HTR-8/SVneo (cell line): ENCODE results near the gene RPL26.

ENCODE experiments used
- DNase-seq: peaks from one replicate; pipeline ENCODE4 v3.0.0; 2011; ENCODE audit warnings: low spot score, mixed read lengths; ENCODE audit not compliant: insufficient read length
- FAIRE-seq: peaks from 2 replicates; lab custom pipeline; 2011; peaks lifted over from hg19 to GRCh38; lab: Jason Lieb, UNC

RPL26 gene

DNA sequence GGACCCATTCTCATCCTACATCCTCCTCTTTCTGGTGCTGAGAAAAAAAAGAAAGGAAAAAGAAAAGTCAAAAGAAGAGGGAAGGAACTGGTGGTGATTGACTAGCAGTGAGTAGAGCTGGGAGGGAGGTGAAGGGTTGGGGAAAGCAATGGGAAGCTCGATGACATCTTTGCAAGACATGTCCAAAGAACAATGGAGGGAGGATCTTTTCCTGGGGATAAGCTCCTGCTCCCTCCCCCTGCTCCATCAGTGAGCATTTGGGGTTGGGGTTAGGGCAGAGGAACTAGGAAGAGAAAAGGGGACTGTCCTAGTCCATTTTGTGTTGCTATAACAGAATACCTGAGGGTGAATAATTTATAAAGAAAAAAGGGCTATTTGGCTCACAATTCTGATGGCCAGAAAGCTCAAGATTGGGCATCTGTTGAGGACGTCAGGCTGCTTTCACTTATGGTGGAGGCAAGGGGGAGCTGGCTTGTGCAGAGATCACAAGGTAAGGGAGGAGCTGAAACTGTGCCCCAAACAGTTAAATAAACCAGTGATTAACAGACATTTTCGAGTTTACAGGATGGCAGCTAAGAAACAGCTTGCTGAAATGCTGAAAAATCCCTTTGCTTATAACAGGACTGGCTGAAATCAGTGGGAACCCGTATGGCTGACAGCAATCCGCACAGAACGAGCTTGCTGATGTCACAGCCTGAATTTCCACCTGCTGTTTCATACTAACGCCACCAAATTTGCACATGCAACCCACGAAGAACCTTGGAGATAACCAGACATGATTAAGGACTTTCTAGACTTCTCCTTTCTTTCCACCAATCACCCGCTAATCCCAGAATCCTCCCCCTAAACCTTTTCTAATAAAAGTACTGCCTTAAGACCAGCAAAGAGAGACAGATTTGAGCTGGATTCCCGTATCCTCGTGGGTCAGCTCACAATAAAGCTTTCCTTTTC is 44.9 kb downstream of the RPL26 start:
- FAIRE-seq (peak; percentile 60), DNase-seq (no peak)

DNA sequence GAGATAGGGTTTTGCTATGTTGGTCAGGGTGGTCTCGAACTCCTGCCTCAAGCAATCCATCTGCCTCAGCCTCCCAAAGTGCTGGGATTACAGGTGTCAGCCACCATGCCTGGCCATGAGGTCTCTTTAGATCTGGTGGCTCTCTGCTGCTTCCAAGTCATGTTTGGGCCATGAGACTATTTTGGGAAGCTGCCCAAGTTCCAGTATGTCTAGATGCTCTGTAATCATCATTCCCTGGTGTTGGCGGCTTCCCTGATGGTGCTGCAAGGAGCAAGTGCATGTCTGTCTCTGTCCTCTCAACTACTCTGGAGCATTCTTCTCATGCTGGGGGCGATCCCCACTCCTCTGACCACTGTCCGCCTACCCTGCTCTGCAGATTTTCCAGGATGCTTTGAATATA is 49.7 kb downstream of the RPL26 start:
- DNase-seq (no peak), FAIRE-seq (no peak)

DNA sequence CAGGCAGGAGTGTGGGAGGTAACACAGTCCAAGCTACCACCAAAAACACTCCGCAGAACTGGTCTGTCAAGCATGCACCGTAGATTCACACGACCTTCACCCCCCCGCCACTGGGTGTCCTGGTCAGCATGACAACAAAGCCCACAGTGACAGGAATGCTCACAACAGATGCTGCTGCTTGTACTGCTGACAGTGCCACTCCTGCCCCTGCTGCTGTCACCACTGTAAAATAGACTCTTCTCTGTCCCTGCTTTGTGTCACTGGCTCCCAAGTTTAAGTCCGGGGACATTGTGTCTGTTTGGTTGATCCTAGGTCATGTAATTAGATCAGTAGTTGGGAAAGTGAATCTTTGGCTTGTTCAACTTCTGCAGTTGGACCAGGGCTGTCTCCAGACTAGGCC is 50.3 kb downstream of the RPL26 start:
- FAIRE-seq = no peak
- no peak for DNase-seq

DNA sequence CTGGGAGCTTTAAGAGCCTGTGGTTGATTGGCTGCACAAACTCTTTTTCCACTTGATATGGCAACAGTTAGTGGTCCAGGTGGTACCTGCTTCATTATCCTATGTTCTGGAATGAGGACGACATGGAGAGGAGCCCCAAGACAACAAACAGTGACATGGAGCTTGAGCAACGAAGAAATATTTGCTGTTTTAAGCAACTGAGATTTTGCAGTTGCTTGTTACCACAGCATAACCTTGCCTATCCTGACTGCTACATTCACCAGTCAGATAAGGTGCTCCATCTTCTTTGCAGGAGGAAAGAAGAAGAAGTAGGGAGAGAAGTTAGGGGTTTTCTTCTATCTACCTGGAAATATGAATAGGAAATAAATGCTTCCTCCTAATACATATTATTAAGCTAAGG is 50.9 kb downstream of the RPL26 start:
- FAIRE-seq (no peak), DNase-seq (no peak)
